H1 (cell line): ENCODE measurements around the gene GGA2. TPM values are rescaled to one million over a fixed set of nuclear protein-coding genes. Genes with fewer than 3 reads are reported as not detected.
"Not testable (repeated sequence)": the region's sequence is repeated elsewhere in the genome, so short reads cannot be mapped to it uniquely, and the experiment has no call there.

Source experiments
- CTCF ChIA-PET: fragments of 300-600 bp; sonication (Branson Sonifier 250); formaldehyde crosslinking; loops from one replicate; lab custom pipeline; 2021; ENCODE audit not compliant: partially characterized antibody; lab: Charles Lee
- POLR2A ChIA-PET: fragments of 300-600 bp; sonication (Branson Sonifier 250); formaldehyde crosslinking; loops from one replicate; lab custom pipeline; 2021; ENCODE audit warnings: inconsistent platforms; ENCODE audit not compliant: partially characterized antibody; lab: Charles Lee
- DNase-seq, 2 experiments: peaks; one replicate each; pipeline versions ENCODE4 v3.0.0 to v3.0.0-alpha.2; 2010 to 2022; ENCODE audit warnings: low spot score in 2 of 2, low read depth in 1 of 2, mixed read lengths in 1 of 2
- FAIRE-seq: peaks from 2 replicates; lab custom pipeline; 2011; peaks lifted over from hg19 to GRCh38; lab: Jason Lieb, UNC
- H2AFZ ChIP-seq: 2 replicates; pipeline ENCODE4 v1.8.1; 2012; ENCODE audit warnings: low read length, inconsistent platforms
- H2AK5ac ChIP-seq: 2 replicates; pipeline ENCODE4 v1.6.1; 2013; ENCODE audit warnings: low read depth, low read length
- H2BK120ac ChIP-seq: replicated peaks from 2 replicates; pipeline ENCODE3; 2013; ENCODE audit warnings: low read depth, low read length, inconsistent platforms
- H2BK12ac ChIP-seq: 2 replicates; pipeline ENCODE4 v1.6.1; 2013; ENCODE audit warnings: low read depth, low read length
- H2BK15ac ChIP-seq: 2 replicates; pipeline ENCODE4 v1.6.1; 2013; ENCODE audit warnings: low read length
- H2BK20ac ChIP-seq: 2 replicates; pipeline ENCODE4 v1.6.1; 2013; ENCODE audit warnings: low read length
- H2BK5ac ChIP-seq: 2 replicates; pipeline ENCODE4 v1.6.1; 2013; ENCODE audit warnings: low read depth, low read length
- H3K14ac ChIP-seq: 2 replicates; pipeline ENCODE4 v1.6.1; 2013; ENCODE audit warnings: inconsistent platforms; ENCODE audit not compliant: insufficient read length
- H3K18ac ChIP-seq: 2 replicates; pipeline ENCODE4 v1.6.1; 2013; ENCODE audit warnings: low read length; ENCODE audit errors: extremely low read depth
- H3K23ac ChIP-seq: 2 replicates; pipeline ENCODE4 v1.6.1; 2013; ENCODE audit warnings: inconsistent platforms; ENCODE audit not compliant: insufficient read length
- H3K23me2 ChIP-seq: 2 replicates; pipeline ENCODE4 v1.6.1; 2013; ENCODE audit warnings: low read depth, low read length
- H3K27ac ChIP-seq: 2 replicates; pipeline ENCODE4 v1.6.1; 2011; ENCODE audit warnings: low read depth, low read length, inconsistent platforms
- H3K27me3 ChIP-seq, 4 experiments: replicated peaks in 1 of 4; 1 replicate in 1 of 4; 2 replicates in 3 of 4; pipeline versions ENCODE4 v1.6.1 to v1.8.1; 2011 to 2013; ENCODE audit warnings: low read length in 3 of 4, mild to moderate bottlenecking in 3 of 4, inconsistent platforms in 2 of 4, mixed read lengths in 2 of 4, moderate library complexity in 1 of 4; ENCODE audit not compliant: control insufficient read depth in 3 of 4, insufficient read depth in 3 of 4; ENCODE audit errors: extremely low read depth in 1 of 4
- H3K36me3 ChIP-seq, 4 experiments: 2 replicates each; pipeline versions ENCODE4 v1.6.1 to v1.8.1; 2011 to 2013; ENCODE audit warnings: mild to moderate bottlenecking in 4 of 4, low read length in 3 of 4, moderate library complexity in 2 of 4, control low read depth in 1 of 4, inconsistent platforms in 1 of 4; ENCODE audit not compliant: insufficient read depth in 4 of 4, control insufficient read depth in 2 of 4
- H3K4ac ChIP-seq: replicated peaks from 2 replicates; pipeline ENCODE3; 2013; ENCODE audit warnings: low read length, low read depth, mixed read lengths, inconsistent platforms; ENCODE audit not compliant: insufficient read length
- H3K4me1 ChIP-seq, 4 experiments: replicated peaks in 1 of 4; 1 replicate in 1 of 4; 2 replicates in 3 of 4; pipeline versions ENCODE4 v1.6.1 to v1.8.1; 2011 to 2013; ENCODE audit warnings: low read length in 3 of 4, inconsistent platforms in 2 of 4, mixed read lengths in 1 of 4; ENCODE audit not compliant: insufficient read depth in 4 of 4, control insufficient read depth in 3 of 4
- H3K4me2 ChIP-seq, 2 experiments: 2 replicates each; pipeline versions ENCODE4 v1.6.1 to v1.8.1; 2011 to 2013; ENCODE audit warnings: low read depth in 2 of 2, low read length in 2 of 2, control low read depth in 1 of 2, inconsistent platforms in 1 of 2, mild to moderate bottlenecking in 1 of 2; ENCODE audit not compliant: insufficient read depth in 1 of 2
- H3K4me3 ChIP-seq, 4 experiments: fragments of 200-600, 300-600 bp in 1 of 4; sonication (generic), shearing (Covaris generic), sonication (Bioruptor Twin) in 1 of 4; 2 replicates each; pipeline versions ENCODE4 v1.5.1 to v1.8.1; 2011 to 2016; ENCODE audit warnings: low read length in 4 of 4, low read depth in 3 of 4, control low read depth in 2 of 4, inconsistent platforms in 2 of 4, mild to moderate bottlenecking in 2 of 4, mixed read lengths in 1 of 4, moderate library complexity in 1 of 4; ENCODE audit not compliant: insufficient read depth in 2 of 4; ENCODE audit errors: extremely low read depth in 1 of 4
- H3K56ac ChIP-seq: replicated peaks from 2 replicates; pipeline ENCODE3; 2013; ENCODE audit warnings: low read depth, mild to moderate bottlenecking, mixed read lengths, low read length, inconsistent platforms; ENCODE audit not compliant: insufficient read length
- H3K79me1 ChIP-seq: 2 replicates; pipeline ENCODE4 v1.6.1; 2013; ENCODE audit warnings: low read depth, low read length, control low read depth
- H3K79me2 ChIP-seq, 2 experiments: 2 replicates each; pipeline versions ENCODE4 v1.6.1 to v1.8.1; 2012 to 2013; ENCODE audit warnings: low read length in 2 of 2, mild to moderate bottlenecking in 2 of 2, inconsistent platforms in 1 of 2; ENCODE audit not compliant: insufficient read depth in 2 of 2, control insufficient read depth in 1 of 2
- H3K9ac ChIP-seq, 4 experiments: replicated peaks in 1 of 4; 1 replicate in 1 of 4; 2 replicates in 3 of 4; pipeline versions ENCODE4 v1.6.1 to v1.8.1; 2011 to 2013; ENCODE audit warnings: low read depth in 3 of 4, low read length in 3 of 4, control low read depth in 2 of 4, mild to moderate bottlenecking in 2 of 4, moderate library complexity in 2 of 4, inconsistent platforms in 1 of 4; ENCODE audit errors: extremely low read depth in 1 of 4
- H3K9me3 ChIP-seq, 2 experiments: 2 replicates each; pipeline versions ENCODE4 v1.6.1 to v1.8.1; 2012 to 2013; ENCODE audit warnings: mild to moderate bottlenecking in 2 of 2, moderate library complexity in 2 of 2, control low read depth in 1 of 2, inconsistent platforms in 1 of 2, low read depth in 1 of 2, low read length in 1 of 2, mixed read lengths in 1 of 2; ENCODE audit not compliant: insufficient read depth in 2 of 2
- H4K20me1 ChIP-seq, 2 experiments: replicated peaks in 1 of 2; 2 replicates each; pipeline versions ENCODE3 to v1.8.1; 2011 to 2013; ENCODE audit warnings: inconsistent platforms in 2 of 2, low read length in 2 of 2, mild to moderate bottlenecking in 1 of 2; ENCODE audit not compliant: insufficient read depth in 2 of 2, control insufficient read depth in 1 of 2
- H4K5ac ChIP-seq: 2 replicates; pipeline ENCODE4 v1.6.1; 2013; ENCODE audit warnings: low read length, low read depth, mixed read lengths, inconsistent platforms; ENCODE audit not compliant: insufficient read length
- H4K8ac ChIP-seq: 2 replicates; pipeline ENCODE4 v1.8.0; 2013; ENCODE audit warnings: mild to moderate bottlenecking, moderate library complexity, low read length, inconsistent platforms; ENCODE audit not compliant: insufficient read depth; ENCODE audit errors: extremely low read depth
- H4K91ac ChIP-seq: replicated peaks from 2 replicates; pipeline ENCODE3; 2013; ENCODE audit warnings: low read length, mixed read lengths, inconsistent platforms; ENCODE audit not compliant: insufficient read length
- WGBS, 2 experiments: shearing (Covaris generic) in 1 of 2; methylation state at CpG; one replicate each; pipeline versions ENCODE4 v1.1.6 to v1.1.7; 2013 to 2015; ENCODE audit warnings: low lambda C conversion rate in 2 of 2, mixed read lengths in 2 of 2, inconsistent platforms in 1 of 2, low coverage in 1 of 2, missing lambda C conversion rate in 1 of 2; ENCODE audit not compliant: insufficient replicate concordance in 2 of 2, insufficient coverage in 1 of 2, insufficient read length in 1 of 2; ENCODE audit errors: extremely low coverage in 1 of 2, missing lambda C conversion rate in 1 of 2; 5-methylcytosine and 5-hydroxymethylcytosine counted together
- polyA plus RNA-seq, 7 experiments: library from polyadenylated mRNA; depleted of rRNA in 3 of 7; stranded (reverse) in 5 of 7; unstranded in 2 of 7; fragments of >200 nt in 5 of 7; fragments of 200-250 nt in 2 of 7; gene quantifications; 1 replicate in 5 of 7; 2 replicates in 1 of 7; 4 replicates in 1 of 7; pipeline versions ENCODE4 v1.2.1 to v1.2.3, GENCODE V29; 2011 to 2013; ENCODE audit warnings: missing spikeins in 2 of 7, mixed read lengths in 2 of 7
- total RNA-seq: library from RNA; stranded (reverse); fragmentation: NEBNext Ultra II Directional; extraction: Animal tissue kit (Norgen Biotek cat#: 25700); gene quantifications from 2 replicates; pipeline ENCODE4 v1.2.1, GENCODE V29; 2021

GGA2 gene
- total and polyA plus RNA-seq, 2 of the 8 experiments (the other 6 are each of a cell fraction or from before 2014, with no cell fraction given), result 65.8 to 114 TPM

- not testable (repeated sequence) for H3K9ac ChIP-seq, H3K27ac ChIP-seq, H4K8ac ChIP-seq, H3K4ac ChIP-seq, H2BK12ac ChIP-seq, H3K14ac ChIP-seq, H3K23ac ChIP-seq, H3K9me3 ChIP-seq, H4K5ac ChIP-seq, H3K79me1 ChIP-seq, H3K18ac ChIP-seq, H3K79me2 ChIP-seq, H3K4me3 ChIP-seq, DNase-seq, H3K4me1 ChIP-seq, H2AFZ ChIP-seq, H2BK120ac ChIP-seq, H4K91ac ChIP-seq, H2BK15ac ChIP-seq, H3K4me2 ChIP-seq, H2BK20ac ChIP-seq, FAIRE-seq, H3K23me2 ChIP-seq, H4K20me1 ChIP-seq, H2AK5ac ChIP-seq, H3K27me3 ChIP-seq, H2BK5ac ChIP-seq, H3K56ac ChIP-seq
- WGBS, 2 experiments, result 86% methylated on average over 5 of the region's 6 CpGs; no CpG with 5 or more reads in 1 of the 2 experiments
- ChIA-PET CTCF (interaction anchor here (1.2 kb wide), 1 partner anchor 93 kb away, joined by 3 read pairs; no protein-coding TSS in a partner anchor), POLR2A (interaction anchor here (1.2 to 2.5 kb wide), 4 partner anchors 10 to 99 kb away, joined by 3 to 12 read pairs (median 3); partner anchors contain the start of gene COG7)
- peaks cover 10 to 31% (median 22%) of the 10 kb centered on the region in 4 experiments for H3K36me3 ChIP-seq
Observed at GRCh38 chr16:23462994-23463393, 47.3 kb downstream of the GGA2 start.
